Peyer's patch (tissue), 4 donors: Measurements from ENCODE around the gene KRTAP10-11. TPM values are rescaled to one million over a fixed set of nuclear protein-coding genes. Genes with fewer than 3 reads are reported as not detected.

Experiments used
- DNase-seq, 3 donors: peaks; one replicate each; pipeline ENCODE4 v3.0.0-alpha.2; 2017 to 2019
- H3K27ac ChIP-seq, 4 donors: fragments of 200-600 bp; sonication (generic); one replicate each; pipeline ENCODE4 v1.5.1; 2016 to 2019
- H3K27me3 ChIP-seq, 2 donors: fragments of 200-600 bp; sonication (generic); one replicate each; pipeline ENCODE4 v1.5.1; 2019
- H3K36me3 ChIP-seq, 3 donors: fragments of 200-600 bp; sonication (generic); one replicate each; pipeline ENCODE4 v1.5.1; 2016 to 2019
- H3K4me1 ChIP-seq, 4 donors: fragments of 200-600 bp; sonication (generic); one replicate each; pipeline ENCODE4 v1.5.1; 2016 to 2019
- H3K4me3 ChIP-seq, 4 donors: fragments of 200-600 bp; sonication (generic); 1 replicate in 3 of 4; 2 replicates in 1 of 4; pipeline ENCODE4 v1.5.1; 2016 to 2019; ENCODE audit warnings: mild to moderate bottlenecking in 1 of 4
- H3K9me3 ChIP-seq, 4 donors: fragments of 200-600 bp; sonication (generic); one replicate each; pipeline ENCODE4 v1.5.1; 2016 to 2019; ENCODE audit warnings: mild to moderate bottlenecking in 1 of 4
- POLR2A ChIP-seq, 2 donors: fragments of 450-650 bp; IDR thresholded peaks; one replicate each; pipeline ENCODE4 v1.5.1; 2017; ENCODE audit warnings: antibody characterized with exemption in 2 of 2, mild to moderate bottlenecking in 2 of 2, moderate library complexity in 2 of 2
- total RNA-seq, 4 donors: library from RNA; depleted of rRNA; stranded (reverse); fragments of >200 nt; gene quantifications; one replicate each; pipeline ENCODE4 v1.1.0, GENCODE V29; 2016
- TF ChIP-seq, protein P1 (sequence below), 6 experiments: fragments of 450-650 bp in 4 of 6; fragments of 200-600 bp in 2 of 6; sonication (generic) in 1 of 6; IDR thresholded peaks; one replicate each; pipeline ENCODE4 v1.5.1; 2017 to 2019; ENCODE audit warnings: antibody characterized with exemption in 6 of 6, mild to moderate bottlenecking in 3 of 6, moderate library complexity in 1 of 6

KRTAP10-11 gene
- total RNA-seq, 4 donors from 2014 or later: not detected

DNA sequence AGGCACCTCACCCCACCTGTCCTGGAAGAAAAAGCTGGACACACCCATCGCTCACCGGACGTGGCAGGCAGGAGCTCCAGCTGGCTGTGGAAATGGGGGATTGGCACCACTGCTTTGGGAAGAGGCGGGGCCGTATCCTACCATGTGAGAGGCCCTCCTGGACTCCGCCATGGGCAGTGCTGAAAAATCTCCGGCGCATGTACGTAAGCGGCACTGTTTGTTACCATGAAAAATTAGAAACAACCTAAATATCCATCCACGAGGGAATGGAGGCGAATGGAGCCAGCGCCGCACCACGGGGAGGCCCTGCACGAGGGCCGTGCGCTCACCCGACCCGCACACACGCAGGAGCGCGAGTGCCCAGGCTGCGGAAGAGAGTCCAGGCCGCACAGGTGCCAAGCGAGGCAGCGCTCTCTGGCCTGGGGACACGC is 31.2 kb upstream of the KRTAP10-11 start:
- H3K27me3 ChIP-seq: no peaks in the 10 kb centered on the region
- H3K27ac ChIP-seq: no peak overlapping the region
- no peaks in the 10 kb centered on the region for H3K4me1 ChIP-seq
- H3K9me3 ChIP-seq: peaks cover 0 to 14% (median 0%) of the 10 kb centered on the region in 4 donors
- DNase-seq: no peak
- H3K36me3 ChIP-seq: no peaks in the 10 kb centered on the region
- H3K4me3 ChIP-seq: no peak overlapping the region
- TF ChIP-seq POLR2A (IDR thresholded peaks at IDR 0.05): no peak
- TF ChIP-seq, protein P1, sequence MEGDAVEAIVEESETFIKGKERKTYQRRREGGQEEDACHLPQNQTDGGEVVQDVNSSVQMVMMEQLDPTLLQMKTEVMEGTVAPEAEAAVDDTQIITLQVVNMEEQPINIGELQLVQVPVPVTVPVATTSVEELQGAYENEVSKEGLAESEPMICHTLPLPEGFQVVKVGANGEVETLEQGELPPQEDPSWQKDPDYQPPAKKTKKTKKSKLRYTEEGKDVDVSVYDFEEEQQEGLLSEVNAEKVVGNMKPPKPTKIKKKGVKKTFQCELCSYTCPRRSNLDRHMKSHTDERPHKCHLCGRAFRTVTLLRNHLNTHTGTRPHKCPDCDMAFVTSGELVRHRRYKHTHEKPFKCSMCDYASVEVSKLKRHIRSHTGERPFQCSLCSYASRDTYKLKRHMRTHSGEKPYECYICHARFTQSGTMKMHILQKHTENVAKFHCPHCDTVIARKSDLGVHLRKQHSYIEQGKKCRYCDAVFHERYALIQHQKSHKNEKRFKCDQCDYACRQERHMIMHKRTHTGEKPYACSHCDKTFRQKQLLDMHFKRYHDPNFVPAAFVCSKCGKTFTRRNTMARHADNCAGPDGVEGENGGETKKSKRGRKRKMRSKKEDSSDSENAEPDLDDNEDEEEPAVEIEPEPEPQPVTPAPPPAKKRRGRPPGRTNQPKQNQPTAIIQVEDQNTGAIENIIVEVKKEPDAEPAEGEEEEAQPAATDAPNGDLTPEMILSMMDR (IDR thresholded peaks at IDR 0.05): no peak

DNA sequence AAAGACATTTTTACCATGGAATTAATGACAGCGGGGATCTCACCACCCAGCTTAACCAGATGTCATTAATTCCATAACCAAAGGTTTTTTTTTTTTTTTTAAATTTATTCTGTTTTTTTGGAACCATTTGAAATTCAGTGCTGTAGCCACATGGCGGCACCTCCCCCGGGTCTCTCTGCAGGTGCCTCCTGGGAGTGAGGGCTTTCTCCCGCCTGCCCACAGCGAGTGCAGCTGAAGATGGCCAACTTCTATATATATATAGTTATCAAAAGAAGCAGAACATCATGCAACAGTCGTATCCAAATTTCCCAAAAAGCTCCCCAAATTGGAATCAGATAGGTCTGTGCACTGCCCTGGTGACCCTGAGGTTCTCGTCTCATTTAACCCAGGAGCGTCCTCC is 30.7 kb upstream of the KRTAP10-11 start:
- Histone ChIP-seq H3K4me3 (no peak overlapping the region), H3K9me3 (peaks cover 0 to 9% (median 0%) of the 10 kb centered on the region in 4 donors), H3K27ac (no peak overlapping the region), H3K36me3 (no peaks in the 10 kb centered on the region), H3K27me3 (no peaks in the 10 kb centered on the region), H3K4me1 (no peaks in the 10 kb centered on the region)
- TF ChIP-seq, protein P1 (IDR thresholded peaks at IDR 0.05): no peak
- TF ChIP-seq POLR2A (IDR thresholded peaks at IDR 0.05): no peak
- no peak for DNase-seq

DNA sequence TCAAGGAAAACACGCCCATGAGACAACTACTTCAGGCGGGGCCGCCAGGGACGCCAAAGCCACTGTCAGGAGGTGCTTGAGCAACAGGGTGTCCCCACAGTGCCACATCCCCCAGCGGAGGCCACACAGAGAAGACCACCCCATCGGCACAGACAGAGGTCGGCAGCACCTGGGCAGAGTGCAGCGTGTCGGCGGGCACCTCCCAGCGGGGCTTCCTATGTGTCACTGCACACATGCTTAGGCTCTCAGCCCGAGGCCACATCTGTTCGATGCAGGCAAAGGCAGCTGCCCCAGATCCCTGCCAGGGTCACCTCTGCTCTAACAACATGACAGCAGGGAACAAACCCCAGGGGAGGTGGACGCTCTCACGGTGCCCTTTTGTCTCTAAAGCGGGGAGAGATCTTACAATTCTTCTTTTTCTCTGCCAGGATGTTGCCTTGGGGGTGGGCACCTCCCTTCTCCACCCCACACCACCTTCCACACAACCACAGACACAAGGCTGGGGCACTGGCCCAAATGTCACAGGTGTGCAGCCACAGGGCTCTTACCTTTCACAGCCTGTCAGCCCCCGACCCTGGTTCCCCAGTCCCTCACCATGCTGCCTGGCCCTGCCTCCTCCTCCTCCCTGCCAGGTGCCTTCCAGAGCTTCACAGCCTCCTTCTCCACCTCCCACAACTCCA is 30.2 kb upstream of the KRTAP10-11 start:
- Histone ChIP-seq H3K4me3 (no peak overlapping the region), H3K27me3 (no peaks in the 10 kb centered on the region), H3K9me3 (peaks cover 0 to 10% (median 0%) of the 10 kb centered on the region in 4 donors), H3K27ac (no peak overlapping the region), H3K36me3 (no peaks in the 10 kb centered on the region), H3K4me1 (no peaks in the 10 kb centered on the region)
- TF ChIP-seq POLR2A (IDR thresholded peaks at IDR 0.05): no peak
- TF ChIP-seq, protein P1 (IDR thresholded peaks at IDR 0.05): no peak
- DNase-seq: peak in 2 of 3 donors; percentile 36 to 40

DNA sequence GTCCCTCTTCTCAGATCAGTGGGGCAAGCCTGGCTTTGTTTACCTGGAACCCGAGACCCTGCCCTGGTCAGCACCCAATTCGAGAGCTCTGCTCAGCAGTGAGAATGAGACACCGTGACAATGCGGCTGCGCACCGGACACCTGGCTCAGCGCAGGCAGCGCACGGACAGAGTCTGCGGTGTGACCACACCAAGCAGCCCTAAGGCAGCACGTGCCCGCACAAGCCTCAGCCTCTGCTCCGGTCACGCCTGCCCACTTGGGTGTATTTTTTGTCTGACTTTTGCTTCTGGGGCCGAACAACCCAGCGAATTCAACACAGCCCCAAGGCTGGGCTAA is 29.7 kb upstream of the KRTAP10-11 start:
- Histone ChIP-seq H3K4me1 (no peaks in the 10 kb centered on the region), H3K9me3 (peaks cover 0 to 7% (median 0%) of the 10 kb centered on the region in 4 donors), H3K27ac (no peak overlapping the region), H3K27me3 (no peaks in the 10 kb centered on the region), H3K4me3 (no peak overlapping the region), H3K36me3 (no peaks in the 10 kb centered on the region)
- TF ChIP-seq, protein P1 (IDR thresholded peaks at IDR 0.05): no peak
- TF ChIP-seq POLR2A (IDR thresholded peaks at IDR 0.05): no peak
- DNase-seq: no peak

DNA sequence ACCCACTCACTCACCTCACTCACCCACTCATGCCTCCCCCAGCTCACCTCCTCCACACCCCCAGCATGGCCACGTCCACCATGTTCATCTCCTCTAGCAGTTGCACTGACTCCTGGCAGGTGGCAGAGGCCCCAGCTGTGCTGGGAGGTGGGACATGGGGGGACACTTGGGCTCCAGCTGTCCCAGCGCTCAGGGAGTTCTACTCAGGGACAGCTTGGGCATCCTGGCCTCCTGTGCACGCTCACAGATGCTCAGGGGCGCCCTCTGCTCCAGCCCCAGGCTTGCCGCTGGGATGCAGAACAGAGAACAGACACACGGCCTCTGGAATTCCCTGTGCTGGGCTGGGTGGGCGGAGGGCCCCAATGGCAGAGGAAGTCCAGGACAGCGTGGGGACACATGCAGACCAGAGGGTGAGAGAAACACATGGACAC is 29.1 kb upstream of the KRTAP10-11 start:
- Histone ChIP-seq H3K4me1 (no peaks in the 10 kb centered on the region), H3K36me3 (no peaks in the 10 kb centered on the region), H3K27ac (no peak overlapping the region), H3K27me3 (no peaks in the 10 kb centered on the region), H3K9me3 (peaks cover 0 to 3% (median 0%) of the 10 kb centered on the region in 4 donors), H3K4me3 (no peak overlapping the region)
- no peak for DNase-seq
- TF ChIP-seq, protein P1 (IDR thresholded peaks at IDR 0.05): no peak
- no peak for TF ChIP-seq POLR2A (IDR thresholded peaks at IDR 0.05)
